GM21717 (cell line): ENCODE data around the gene TMTC1.

Source experiments
- ATAC-seq: cut with Tn5 transposase; IDR thresholded peaks from one replicate; pipeline ENCODE4 v1.9.1; 2021; ENCODE audit warnings: mild to moderate bottlenecking, moderate library complexity; ENCODE audit not compliant: unreplicated experiment

TMTC1 gene

DNA sequence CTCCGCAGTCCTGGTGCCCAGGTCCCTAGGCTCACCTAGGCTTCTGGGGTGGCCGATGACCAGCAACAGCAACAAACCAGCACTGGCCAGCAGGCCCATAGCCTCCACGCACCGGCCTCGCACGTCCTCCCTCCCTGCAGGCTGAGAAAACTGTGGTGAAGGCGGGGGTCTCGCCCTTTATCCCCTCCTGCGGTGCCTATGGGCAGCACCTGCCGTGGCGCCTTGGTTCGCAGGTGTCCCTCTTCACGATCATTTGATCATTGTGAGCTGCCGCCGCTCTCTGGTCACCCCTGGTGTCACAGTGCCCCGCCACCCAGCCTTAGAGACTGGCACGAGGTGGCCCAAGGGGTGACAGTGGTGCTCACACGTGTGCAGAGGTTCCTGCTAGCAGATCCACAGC, 286.2 kb downstream of the TMTC1 start, which contains the start of gene OVCH1:
OVCH1 (minus strand) TSS at position 99 of the 400 bp plus-strand sequence; CDS start at position 99, 0 bp downstream.
- ATAC-seq: no peak

DNA sequence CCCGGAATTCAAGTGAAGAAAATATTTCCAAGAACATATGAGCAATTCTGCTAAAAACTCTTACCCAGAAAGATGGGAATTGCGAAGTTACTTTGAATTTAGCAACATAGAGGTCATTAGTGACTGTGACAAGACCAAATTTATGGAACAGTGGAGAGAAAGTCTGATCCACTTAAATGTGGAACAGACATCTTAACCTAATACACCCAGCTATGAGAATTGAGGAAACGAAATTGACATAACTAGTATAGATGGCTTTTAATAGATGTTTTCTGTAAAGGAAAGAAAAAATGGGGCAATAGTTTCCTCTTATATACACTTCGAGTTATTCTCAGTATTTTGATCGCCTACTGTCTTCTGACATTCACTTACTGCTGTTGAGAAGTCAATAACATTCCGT, 290.9 kb downstream of the TMTC1 start:
- no peak for ATAC-seq

DNA sequence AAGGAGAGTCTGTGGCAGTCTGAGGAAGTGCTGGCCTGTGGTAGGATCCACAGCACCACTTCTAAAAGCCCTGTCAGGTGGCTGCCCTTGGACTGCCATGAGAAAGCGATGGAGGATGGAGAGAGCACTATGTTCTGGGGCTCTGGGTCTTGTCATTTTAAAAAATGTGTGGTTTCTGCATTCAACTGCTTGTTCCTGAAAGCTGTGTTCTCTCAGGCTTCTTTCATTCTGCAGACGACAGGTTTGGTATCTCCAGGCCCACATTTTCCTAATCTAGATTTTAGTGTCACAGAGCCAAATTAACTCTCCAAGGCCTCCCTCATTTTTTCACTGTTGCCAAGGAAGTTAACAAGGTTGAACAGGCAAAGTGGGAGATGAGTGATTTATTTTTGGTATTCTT, 296.8 kb downstream of the TMTC1 start:
- ATAC-seq: no peak

DNA sequence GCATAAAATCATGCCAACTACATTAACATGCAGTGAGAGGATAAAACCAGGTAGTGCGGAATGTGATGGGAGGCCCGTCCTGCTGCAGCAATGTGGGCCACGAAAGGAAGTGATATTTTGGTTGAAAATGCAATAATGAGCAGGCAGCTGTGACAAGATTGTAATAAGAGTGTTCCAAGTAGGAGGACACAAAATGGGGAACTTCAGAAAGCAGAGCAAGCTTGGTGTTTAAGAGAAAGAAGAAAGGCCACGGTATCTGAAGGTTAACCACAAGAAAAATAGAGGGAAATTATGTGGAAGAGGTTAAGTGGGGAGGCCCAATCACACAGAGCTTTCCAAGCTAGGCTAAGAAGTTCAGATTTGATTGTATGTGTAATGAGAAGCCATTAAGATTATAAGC, 320.5 kb downstream of the TMTC1 start:
- ATAC-seq: no peak

DNA sequence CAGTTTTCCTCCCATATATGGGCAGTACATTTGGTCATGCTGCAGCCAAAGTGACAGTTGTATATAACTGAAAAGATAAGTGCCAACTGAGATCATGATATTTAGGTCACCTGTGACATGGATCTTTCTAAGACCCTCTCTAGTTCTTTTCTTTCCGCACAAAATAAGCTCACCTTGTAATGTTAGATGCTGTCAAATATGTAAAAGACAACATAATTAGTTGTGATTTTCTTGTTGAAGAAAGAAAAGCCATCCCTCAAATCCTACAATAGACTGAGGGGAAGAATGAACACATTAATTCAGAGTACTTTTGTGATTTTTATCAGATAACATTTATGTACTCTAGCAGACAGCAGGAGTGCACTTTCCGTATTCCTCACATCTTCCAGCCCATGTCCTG, 323.7 kb downstream of the TMTC1 start:
- no peak for ATAC-seq

DNA sequence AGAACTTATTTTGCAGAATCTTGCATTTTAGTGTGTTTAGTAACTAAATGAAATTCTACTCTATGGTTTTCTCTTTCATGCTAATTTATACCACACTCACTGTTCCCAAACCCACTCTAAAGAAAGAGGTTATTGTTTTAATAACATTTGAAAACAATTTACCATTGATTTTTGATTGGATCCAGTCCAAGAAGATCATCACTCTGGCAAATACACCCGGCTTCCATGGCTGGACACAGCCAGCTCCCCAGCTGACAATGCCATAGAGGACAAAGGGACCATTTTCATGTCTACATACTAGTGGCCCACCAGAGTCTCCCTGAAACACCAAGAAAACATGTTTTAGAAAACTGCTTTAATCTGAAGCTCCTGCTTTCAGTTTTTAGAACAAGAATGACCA, 328.7 kb downstream of the TMTC1 start:
- ATAC-seq: no peak

DNA sequence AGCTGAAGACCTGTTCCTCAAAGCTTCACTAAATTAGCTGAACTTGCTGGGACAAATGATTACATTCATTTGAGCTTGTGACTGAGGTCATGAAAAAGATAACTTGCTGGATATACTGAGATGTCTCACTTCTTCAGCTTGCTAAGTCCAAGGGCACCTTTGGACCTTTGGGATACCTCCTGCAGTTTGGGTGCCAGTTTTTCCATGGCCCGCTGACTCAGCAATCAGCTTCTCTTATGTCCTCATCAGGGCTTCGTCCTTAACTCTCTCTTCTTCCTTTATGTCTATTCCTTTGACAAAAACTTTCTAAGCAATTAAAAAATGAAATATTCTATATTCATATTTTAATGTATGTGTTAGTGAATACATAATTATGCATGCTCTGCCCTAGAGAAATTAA, 331.9 kb downstream of the TMTC1 start:
- ATAC-seq: no peak
